GM12891 (cell line): ENCODE measurements around the gene OLA1.

ENCODE experiments used
- DNase-seq: peaks from one replicate; pipeline ENCODE4 v3.0.0; 2011; ENCODE audit warnings: low spot score; ENCODE audit not compliant: insufficient read length
- FAIRE-seq: peaks from 2 replicates; lab custom pipeline; 2011; peaks lifted over from hg19 to GRCh38; lab: Jason Lieb, UNC
- PAX5 ChIP-seq: IDR thresholded peaks from 2 replicates; pipeline ENCODE4 v1.6.1; 2011; ENCODE audit warnings: low read length, moderate library complexity, mild to moderate bottlenecking; ENCODE audit not compliant: insufficient read depth, severe bottlenecking
- POLR2A ChIP-seq: IDR thresholded peaks from 2 replicates; pipeline ENCODE4 v1.6.1; 2011; ENCODE audit warnings: low read depth, low read length, control low read depth
- POLR2AphosphoS5 ChIP-seq: IDR thresholded peaks from 2 replicates; pipeline ENCODE4 v1.6.1; 2011; ENCODE audit warnings: low read depth, low read length, control low read depth
- POU2F2 ChIP-seq: IDR thresholded peaks from 2 replicates; pipeline ENCODE4 v1.6.1; 2011; ENCODE audit warnings: low read depth, mild to moderate bottlenecking, control low read depth, low read length, moderate library complexity
- SPI1 ChIP-seq: IDR thresholded peaks from 2 replicates; pipeline ENCODE4 v1.6.1; 2011; ENCODE audit warnings: low read depth, low read length, control low read depth
- TAF1 ChIP-seq: IDR thresholded peaks from 2 replicates; pipeline ENCODE4 v1.6.1; 2011; ENCODE audit warnings: low read depth, low read length, control low read depth

Gene OLA1

GRCh38 chr2:174227748-174228147 is 20.6 kb downstream of the OLA1 start:
- TF ChIP-seq POLR2A (no peak), PAX5 (no peak), TAF1 (no peak), SPI1 (no peak), POU2F2 (no peak), POLR2AphosphoS5 (no peak)
- DNase-seq, result no peak
- FAIRE-seq, result no peak

GRCh38 chr2:174224665-174225288 is 23.6 kb downstream of the OLA1 start:
- DNase-seq, result no peak
- FAIRE-seq, result no peak
- no peak for TF ChIP-seq POU2F2
- no peak for TF ChIP-seq TAF1
- no peak for TF ChIP-seq SPI1
- TF ChIP-seq POLR2A, result no peak
- no peak for TF ChIP-seq PAX5
- no peak for TF ChIP-seq POLR2AphosphoS5

- FAIRE-seq (no peak), DNase-seq (no peak)
- TF ChIP-seq POLR2AphosphoS5 (no peak), TAF1 (no peak), PAX5 (no peak), POU2F2 (no peak), SPI1 (no peak), POLR2A (no peak)
Observed at GRCh38 chr2:174224125-174224524, 24.2 kb downstream of the OLA1 start.

- no peak for FAIRE-seq
- TF ChIP-seq POU2F2, result no peak
- no peak for TF ChIP-seq SPI1
- TF ChIP-seq TAF1, result no peak
- TF ChIP-seq PAX5, result no peak
- TF ChIP-seq POLR2AphosphoS5, result no peak
- no peak for DNase-seq
Observed at GRCh38 chr2:174223388-174223787, 24.9 kb downstream of the OLA1 start.

GRCh38 chr2:174222154-174222553 is 26.2 kb downstream of the OLA1 start:
- DNase-seq, result no peak
- no peak for TF ChIP-seq PAX5
- no peak for TF ChIP-seq POLR2A
- TF ChIP-seq TAF1, result no peak
- no peak for TF ChIP-seq POLR2AphosphoS5
- TF ChIP-seq SPI1, result no peak
- TF ChIP-seq POU2F2, result no peak
- no peak for FAIRE-seq

- DNase-seq (no peak), FAIRE-seq (no peak)
- no peak for TF ChIP-seq POLR2A
- TF ChIP-seq TAF1, result no peak
- no peak for TF ChIP-seq POLR2AphosphoS5
- no peak for TF ChIP-seq POU2F2
- TF ChIP-seq PAX5, result no peak
- TF ChIP-seq SPI1, result no peak
Observed at GRCh38 chr2:174219321-174219720, 29.0 kb downstream of the OLA1 start.

GRCh38 chr2:174218773-174219172 is 29.6 kb downstream of the OLA1 start:
- DNase-seq, result no peak
- TF ChIP-seq TAF1 (no peak), POLR2AphosphoS5 (no peak), POLR2A (no peak), POU2F2 (no peak)
- no peak for FAIRE-seq

- no peak for FAIRE-seq
- DNase-seq, result no peak
- TF ChIP-seq POLR2A (no peak), POU2F2 (no peak), SPI1 (no peak), PAX5 (no peak), POLR2AphosphoS5 (no peak), TAF1 (no peak)
Observed at GRCh38 chr2:174217869-174218268, 30.5 kb downstream of the OLA1 start.

- TF ChIP-seq POLR2AphosphoS5 (no peak), POU2F2 (no peak), SPI1 (no peak), TAF1 (no peak), POLR2A (no peak), PAX5 (no peak)
- DNase-seq (no peak), FAIRE-seq (peak; percentile 71)
Observed at GRCh38 chr2:174211954-174212353, 36.4 kb downstream of the OLA1 start.
